ENCODE measurements around the gene FGD2.
"Not testable (repeated sequence)": the region's sequence is repeated elsewhere in the genome, so short reads cannot be mapped to it uniquely, and the experiment has no call there.

The FGD2 gene

DNA sequence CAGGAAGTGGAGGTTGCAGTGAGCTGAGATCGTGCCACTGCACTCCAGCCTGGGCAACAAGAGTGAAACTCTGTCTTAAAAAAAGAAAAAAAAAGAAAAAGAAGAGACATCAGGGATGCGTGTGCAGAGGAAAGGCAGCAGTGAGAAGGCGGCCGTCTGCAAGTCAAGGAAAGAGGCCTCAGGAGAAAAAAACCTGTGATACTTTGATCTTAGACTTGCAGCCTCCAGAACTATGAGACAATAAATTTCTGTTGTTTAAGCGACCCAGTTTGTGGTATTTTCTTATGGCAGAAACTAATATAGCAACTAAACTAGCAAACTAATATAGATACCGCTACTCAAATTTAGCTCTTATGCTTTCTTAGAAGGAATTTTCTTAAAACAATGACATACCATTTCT lies 36.1 kb downstream of the FGD2 start:
- DNase-seq = no peak

DNA sequence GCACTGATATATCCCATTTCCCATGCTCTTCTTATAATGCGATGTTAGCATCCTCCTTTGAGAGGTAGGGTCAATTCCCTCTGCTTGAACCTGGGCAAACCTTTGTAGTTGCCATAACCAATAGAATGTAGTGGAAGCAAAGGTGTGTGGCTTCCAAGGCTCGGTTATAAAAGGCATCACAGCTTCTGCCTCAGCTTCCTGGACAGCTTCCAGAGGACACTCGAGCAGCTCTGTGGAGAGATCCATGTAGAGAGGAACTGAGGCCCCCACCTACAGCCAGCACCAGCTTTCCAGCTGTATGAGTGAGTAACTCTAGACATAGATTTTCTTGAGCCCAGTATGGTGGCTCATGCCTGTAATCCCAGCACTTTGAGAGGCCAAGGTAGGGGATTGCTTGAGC lies 36.7 kb downstream of the FGD2 start:
- no peak for DNase-seq

DNA sequence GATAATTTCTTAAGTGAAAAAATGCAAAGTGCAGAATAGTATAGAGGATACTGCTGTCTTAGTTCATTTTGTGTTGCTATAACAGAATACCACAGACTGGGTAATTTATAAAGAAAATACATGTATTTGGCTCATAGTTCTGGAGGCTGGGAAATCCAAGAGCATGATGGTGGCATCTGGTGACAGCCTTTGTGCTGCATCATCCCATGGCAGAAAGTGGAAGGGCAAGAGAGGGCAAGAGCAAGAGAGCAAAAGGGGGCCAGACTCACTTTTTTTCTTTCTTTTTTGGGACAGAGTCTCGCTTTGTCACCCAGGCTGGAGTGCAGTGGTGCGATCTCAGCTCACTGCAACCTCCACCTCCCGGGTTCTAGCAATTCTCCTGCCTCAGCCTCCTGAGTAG lies 37.6 kb downstream of the FGD2 start:
- DNase-seq = not testable (repeated sequence)

DNA sequence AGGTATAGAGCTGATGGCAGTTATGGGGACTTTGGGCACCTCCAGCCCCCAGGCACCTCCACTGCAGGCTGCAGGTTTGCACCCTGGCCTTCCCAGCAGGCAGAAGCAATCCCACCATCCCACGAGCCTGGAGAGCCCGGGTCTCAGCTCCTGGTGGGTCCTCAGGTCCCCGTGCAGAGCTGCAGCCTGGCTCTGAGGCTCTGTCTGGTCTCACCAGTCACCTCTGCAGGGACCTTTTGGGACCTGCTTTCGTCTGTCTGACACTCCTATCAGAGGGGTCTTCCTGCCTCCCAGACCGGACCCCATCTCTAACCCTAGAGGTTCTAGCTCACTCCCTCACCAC lies 41.9 kb downstream of the FGD2 start:
- DNase-seq = no peak

DNA sequence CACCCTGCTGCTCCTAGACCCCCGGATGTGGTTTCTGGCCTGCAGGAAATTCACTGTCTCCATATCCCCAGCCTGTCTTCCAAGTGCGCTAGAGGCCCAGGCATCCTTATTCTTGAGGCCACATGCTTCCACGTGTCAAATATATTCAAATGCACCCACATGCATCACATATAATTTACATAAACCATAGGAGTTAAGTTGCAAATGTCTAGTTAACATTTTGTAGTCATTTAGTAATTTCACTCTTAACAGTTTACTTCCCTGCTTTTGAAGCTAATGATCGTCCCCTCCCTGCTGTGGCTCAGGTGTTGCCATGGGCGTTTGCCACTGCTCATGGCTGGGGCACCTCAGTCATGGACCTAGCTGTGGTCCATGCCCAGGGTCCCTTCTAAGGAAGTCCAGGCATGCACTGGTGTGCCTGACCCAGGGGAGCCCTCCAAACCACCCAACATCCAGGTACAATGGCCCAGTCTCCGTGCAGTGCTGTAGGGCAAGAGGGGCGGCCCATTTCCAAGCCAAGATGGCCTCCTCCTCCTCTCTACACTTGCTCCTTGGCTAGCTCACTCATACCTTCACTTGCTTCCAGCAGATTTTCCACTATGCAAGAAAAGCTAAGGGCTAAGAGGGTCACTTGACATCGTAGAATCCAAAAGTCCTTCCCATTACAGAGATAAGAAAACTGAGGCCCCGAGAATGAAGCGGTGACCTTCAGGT lies 42.4 kb downstream of the FGD2 start:
- no peak for DNase-seq

DNA sequence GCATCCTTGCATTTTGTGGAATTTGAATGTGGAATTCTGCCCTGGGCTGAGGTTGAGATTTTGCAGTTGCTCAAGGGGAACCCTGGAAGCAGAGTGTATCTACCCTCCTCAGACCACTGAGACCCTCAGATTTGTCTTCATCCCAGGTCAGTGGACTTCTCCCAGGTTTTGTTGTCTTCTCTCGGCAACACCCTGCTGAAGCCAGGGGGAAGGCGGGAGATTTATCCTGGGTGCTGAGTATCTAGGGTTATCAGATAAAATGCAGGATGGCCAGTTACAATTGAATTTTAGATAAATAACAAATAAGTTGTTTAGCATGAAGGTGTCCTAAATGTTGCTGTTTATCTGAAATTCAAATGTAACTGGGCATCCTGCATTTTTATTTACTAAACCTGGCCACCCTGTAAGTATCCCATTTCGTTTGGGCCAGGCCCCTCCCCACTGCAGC lies 43.0 kb downstream of the FGD2 start:
- DNase-seq = no peak

DNA sequence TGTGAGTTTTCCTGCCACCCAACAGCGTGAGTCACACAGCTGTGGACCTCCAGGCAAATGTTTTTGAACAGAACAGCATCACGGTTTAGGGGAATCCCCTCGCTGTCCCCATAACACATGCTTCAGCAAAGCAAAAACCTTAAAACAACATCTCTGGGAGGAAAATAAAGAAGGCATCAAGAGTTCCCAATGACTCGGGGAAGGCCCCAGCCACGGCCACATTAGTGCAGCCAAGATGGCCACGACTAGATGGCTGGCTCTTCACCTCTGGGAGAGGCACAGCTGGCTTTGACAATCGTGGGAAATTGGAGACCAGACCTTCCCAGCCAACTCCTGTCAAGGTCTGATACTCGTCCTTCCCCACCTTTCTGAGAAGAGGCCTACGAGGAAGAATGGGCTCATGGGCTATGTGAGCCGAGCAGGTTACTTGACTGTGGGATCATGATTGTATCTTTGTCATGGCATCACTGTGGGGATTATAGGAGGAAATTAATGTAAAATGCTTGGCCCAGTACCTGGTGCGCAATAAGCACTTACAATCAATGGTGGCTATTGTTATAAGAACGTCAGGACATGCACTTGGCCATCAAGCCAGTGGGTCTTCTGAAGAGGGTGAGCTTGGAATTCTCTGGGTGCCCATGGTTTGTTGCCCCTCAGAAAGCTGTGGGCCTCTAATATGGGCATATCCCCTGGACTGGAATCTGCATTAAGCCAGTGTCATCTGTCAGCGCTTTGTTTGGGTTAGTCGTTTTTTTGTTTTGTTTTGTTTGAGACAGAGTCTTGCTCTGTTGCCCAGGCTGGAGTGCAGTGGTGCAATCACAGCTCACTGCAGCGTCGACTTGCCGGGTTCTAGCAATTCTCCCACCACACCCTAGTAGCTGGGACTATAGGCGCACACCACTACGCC lies 43.6 kb downstream of the FGD2 start:
- DNase-seq = peak; percentile 82 to 87

DNA sequence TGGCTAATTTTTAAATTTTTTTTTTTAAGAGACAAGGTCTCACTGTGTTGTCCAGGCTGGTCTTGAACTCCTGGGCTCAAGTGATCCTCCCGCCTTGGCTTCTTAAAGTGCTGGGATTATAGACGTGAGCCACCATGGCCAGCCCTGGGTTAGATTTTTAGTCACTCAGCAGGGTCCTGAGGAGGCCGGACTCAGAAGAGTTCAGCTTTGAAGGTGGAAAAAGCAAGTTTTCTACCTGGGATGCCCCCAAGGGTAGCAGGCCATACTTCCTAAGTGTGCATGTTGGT lies 44.2 kb downstream of the FGD2 start:
- DNase-seq = no peak

DNA sequence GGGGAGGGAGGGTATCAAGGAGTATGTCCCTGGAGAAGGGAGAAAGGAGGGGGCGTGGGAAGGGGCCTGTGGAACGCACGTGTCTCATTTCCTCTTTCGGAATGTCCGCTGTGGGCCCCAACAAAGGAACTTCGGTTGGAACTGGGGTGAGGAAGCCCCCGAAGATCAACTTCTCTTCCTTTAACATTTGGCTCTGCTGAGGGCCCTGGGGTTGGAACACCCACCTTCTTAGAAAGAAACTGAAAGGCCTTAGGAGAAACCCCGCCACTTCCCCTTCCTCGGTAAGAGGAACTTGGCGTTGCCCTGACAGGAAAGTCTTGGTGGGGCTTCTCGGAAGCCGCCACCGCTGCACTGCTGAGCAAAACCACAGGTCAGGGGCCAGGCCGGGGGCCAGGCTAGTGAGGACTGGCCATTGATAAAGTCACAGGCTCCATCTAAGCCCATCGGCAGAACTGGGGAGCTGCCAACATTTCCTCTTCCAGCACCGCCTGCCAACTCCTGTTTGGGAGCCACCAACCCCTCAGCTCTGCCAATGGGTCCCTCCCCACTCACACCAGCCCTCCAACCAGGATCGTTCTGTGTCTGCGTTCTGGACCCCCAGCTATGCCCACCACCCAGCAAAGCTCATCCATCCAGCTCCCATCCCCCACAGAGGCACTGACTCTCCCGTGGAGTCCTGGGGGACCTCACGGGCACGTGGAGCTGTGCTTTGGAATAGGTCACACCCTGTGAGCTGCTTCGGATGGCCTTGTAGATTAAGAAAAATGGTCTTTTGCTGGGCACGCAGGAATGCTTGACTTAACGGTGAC lies 44.8 kb downstream of the FGD2 start:
- peak; percentile 72 to 86 for DNase-seq

DNA sequence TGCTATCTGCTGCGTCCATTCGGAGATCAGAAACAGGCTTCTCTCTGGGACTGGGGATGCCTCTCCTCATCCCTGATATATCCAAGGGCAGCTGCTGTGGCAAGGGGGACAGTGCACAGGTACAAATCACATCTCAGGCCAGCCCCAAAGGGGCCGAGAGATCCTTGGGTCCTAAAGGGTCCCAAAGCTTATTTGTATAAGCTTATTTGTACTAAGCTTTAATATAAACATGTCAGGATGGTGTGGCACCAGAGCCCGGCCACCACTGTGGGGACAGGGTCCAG lies 45.3 kb downstream of the FGD2 start:
- no peak for DNase-seq

DNA sequence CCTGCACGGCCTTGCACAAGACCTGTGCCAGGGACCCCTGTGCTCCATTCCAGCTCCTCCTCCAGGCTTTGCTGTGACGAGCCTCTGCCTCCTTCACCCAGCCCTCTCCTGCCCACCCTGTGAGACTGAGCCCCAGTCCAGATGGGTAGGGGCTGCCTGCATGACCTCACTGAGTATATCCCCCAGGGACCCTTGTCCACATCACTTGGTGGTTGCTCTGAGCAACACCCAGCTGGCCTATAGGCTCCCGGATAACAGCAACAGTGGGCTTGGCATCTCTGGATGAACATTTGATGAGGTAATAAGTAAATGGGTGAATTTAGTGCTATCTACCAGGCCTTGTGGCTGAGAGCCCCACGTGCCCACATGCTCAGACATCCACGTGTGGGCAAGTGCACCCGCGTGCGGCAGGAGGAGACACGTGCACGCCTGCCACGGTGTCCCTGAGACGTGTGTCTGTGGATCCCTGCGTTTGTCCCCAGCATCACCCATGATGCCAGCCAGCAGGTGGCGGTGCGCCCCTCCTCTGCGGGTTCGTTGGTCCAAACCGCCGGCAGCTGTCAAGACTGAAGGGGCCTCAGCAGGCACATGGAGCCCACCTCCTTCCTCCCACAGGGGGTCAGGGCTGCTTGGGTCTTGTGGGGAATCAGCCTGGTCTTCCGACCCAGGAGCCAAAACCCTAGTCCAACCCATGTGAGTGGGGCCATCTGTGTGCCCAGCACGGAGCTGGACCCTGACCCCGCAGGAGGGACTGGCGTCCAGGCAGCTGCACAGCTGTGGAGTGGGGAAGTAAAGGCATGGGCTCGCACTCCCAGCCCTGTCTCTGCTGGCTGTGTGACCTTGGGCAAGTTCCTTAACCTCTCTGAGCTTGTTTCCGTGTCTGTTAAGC lies 45.9 kb downstream of the FGD2 start:
- peak; percentile 90 to 92 for DNase-seq

DNA sequence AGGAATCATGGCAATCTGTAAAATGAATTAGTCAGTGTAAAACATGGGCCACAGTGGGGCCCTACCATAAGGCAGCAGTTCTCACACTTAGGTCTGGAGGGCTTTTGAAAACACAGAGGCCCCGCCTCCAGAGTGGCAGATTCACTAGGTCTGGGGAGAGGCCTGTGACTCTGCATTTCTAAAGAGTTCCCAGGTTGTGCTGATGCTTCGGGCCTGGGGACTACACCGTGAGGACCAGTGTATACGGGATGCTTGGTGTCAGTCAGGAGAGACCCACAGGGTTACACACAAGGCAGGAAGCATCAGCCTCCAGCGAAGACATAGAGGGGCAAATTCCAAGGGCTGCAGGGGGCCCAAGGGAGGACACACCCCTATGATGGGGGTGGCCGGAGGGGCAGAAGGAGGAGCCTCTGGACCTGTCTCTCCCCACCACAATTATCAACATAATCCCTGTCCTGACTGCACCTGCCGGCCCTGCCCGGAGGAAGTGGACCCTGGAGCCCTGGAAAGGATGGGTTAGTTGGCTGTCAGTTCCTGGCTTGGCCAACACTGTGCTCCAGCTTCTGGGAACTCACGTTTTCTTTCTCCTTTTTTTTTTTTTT lies 46.7 kb downstream of the FGD2 start:
- no peak for DNase-seq

DNA sequence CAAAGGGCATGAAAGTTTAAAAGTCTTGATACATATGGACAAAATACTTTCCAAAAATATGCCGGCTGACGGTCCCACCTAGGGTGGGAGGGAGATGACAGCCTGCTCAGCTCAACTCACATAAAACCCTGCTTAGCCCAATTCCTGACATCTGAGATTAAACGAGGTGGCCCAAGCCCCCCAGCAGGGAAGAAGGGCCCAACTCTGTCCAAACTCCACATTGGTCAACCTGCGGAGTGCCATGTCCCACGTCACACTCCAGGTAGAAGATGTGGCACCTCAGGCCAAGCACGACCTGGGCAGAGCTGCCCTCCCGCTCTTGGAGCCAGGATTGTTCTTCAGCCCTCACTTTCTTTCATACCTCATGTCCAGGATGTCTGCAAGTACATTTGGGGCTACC lies 48.2 kb downstream of the FGD2 start:
- DNase-seq = no peak

DNA sequence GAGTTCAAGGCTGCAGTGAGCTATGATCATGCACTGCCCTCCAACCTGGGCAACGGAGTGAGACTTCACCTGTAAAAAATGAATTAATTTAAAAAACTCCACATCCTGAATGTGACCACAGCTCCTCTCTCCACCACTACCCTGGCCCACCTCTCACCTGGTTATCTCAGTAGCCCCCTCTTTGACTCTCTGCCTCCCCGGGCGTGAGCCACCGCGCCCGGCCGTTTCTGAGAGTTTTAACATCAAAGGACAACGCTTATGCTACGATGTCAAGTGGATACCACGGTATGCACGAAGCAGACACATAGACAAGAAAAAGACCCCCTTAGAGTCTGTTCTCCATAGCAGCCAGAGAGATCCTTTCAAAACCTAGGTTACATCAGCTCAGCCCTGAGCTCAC lies 48.7 kb downstream of the FGD2 start:
- no peak for DNase-seq

DNA sequence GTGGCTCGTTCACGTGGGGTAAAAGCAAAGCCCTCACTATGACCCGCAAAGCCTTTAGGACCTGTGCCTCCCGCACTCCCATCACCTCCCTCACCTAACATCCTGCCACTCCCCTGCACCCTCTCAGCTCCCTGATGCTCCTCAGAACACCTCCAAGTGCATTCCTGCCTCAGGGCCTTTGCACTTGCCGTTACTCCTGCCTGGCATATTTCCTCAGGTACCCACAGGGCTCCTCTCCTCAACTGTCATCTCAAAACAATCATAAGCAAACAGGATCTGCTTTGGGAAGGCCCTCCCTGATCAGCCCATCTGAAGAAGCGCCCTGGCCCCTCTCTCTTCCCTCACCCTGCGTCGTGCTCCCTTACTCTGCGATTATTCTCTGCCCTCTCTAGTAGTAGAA lies 49.1 kb downstream of the FGD2 start:
- no peak for DNase-seq

DNA sequence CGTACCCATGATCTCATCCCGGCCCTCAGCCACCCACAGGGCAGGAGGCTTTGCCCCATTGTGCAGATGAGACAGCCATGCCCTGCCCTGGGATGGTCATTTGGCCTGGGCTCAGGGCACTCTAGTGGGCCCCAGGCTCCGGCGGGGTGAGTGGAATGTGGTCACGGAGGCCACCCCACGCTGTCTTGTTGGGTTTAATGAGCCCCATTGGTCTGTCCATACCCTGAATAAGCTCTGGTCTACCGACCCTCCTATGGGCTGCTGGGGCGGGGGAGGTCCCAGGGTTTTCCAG lies 50.6 kb downstream of the FGD2 start:
- no peak for DNase-seq

DNA sequence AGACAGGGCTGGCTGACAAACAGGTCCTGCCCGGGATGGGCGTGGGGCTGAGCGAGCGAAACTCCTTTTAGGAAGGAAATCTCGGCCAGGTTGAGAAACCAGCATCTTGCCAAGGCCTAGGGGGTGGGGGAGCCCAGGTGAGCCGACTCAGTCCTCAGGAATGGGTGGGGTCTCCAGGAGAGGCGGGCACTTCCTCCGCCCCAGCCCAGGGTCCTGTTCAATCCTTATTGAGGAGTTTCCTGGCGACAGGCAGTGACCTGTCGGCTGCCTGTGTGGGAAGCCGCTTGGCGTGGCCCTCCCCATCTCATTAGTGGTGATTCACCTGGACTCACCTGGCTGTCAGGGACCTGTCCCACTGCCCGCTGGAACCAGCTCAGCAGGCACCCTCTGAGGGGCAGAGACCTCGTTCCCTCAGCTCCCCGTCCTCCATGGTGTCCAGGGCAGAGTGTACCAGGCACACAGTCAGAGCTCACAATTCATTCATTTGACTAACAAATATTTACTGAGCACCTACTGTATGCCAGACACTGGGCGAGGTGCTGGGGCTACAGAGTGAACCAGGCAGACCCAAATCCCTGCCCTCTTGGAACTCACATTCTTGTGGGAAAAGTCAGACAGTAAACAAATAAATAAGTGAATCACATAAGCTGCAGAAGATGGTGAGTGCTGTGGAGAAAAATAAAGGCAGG lies 51.1 kb downstream of the FGD2 start:
- no peak for DNase-seq

DNA sequence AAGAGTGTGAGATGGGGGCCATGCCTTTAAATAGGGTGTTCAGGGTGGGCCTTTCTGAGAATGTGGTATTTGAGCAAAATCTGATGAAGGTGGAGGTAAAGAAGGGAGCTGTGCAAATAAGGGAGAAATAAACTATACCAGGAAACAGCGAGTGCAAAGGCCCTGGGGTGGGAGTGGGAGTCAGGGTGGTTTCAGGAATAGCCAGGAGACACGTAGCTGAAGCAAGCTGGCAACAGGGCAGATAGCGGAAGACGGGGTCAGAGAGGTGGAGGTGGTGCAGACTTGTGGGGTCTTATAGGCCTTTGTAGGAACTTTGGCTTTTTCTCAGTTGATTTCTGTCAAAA lies 51.6 kb downstream of the FGD2 start:
- no peak for DNase-seq

DNA sequence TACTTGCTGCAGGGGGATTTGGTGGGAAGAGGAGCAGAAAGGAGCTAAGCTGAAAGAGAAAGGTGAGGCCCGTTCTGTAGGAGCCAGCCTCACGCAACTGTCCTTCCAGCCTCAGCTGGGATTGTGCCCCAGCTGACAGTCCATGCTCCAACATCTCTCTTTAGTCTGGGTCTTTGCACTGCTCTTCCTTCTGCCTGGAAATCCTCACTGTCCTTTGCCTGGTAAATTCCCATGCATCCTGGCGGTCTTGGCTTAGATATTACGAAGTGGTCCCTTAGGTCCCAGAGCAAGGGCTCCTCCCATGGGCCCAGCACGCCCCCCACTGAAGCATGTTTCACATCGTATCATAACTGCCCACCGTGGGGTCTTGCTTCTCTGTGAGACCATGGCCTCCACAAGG lies 52.2 kb downstream of the FGD2 start:
- no peak for DNase-seq

DNA sequence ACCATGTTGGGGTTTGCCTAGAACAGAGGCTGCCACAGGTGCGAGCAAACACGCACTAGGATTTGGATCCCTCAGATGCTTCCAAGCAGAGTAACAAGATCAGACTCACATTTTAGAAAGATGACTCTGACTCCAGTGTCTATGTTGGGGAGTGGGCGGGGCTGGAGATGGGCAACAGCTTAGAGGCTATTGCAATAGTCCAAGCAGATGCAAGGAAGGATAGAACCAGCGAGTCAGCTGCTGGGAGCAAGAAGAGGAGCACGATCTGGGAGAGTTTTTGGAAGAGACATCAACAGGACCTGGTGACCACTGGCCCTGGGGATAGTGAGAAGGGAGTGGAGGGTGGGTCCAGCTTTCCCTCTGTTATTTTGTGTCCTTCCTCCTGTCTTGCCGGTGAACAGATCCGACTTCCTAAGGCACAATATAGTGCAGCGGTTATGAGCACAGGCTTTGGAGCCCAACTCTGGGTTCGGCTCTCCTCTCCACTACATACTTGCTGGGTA lies 52.7 kb downstream of the FGD2 start:
- DNase-seq = no peak

DNA sequence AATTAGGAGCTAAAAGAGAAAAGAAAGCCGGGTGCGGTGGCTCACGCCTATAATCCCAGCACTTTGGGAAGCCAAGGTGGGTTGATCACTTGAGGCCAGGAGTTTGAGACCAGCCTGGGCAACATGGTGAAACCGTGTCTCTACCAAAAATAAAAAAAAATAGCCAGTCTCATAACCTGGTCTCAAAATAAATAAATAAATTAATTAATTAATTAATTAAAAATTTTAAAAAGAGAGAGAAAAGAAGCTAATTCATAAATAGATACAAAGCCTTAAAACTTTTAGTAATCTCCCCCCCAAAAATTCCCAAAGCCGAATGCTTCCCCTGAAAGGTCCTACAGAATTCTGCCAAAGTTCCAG lies 53.5 kb downstream of the FGD2 start:
- DNase-seq = not testable (repeated sequence)

Measured in CD4-positive, alpha-beta T cell treated with Interleukin-4 for 1 hour (primary cell).